Spleen (tissue), 11 donors: ENCODE results near the gene MFSD12. TPM values are rescaled to one million over a fixed set of nuclear protein-coding genes. Genes with fewer than 3 reads are reported as not detected.
"Not testable (repeated sequence)": the region's sequence is repeated elsewhere in the genome, so short reads cannot be mapped to it uniquely, and the experiment has no call there.

Experiments
- DNase-seq: peaks from one replicate; pipeline ENCODE4 v3.0.0-alpha.2; 2020
- H3K27ac ChIP-seq, 8 donors: fragments of 200-600 bp; sonication (generic) in 7 of 8; 1 replicate in 4 of 8; 2 replicates in 4 of 8; pipeline versions ENCODE4 v1.5.0 to v1.8.0; 2016 to 2021; ENCODE audit warnings: inconsistent platforms in 4 of 8, mild to moderate bottlenecking in 4 of 8, moderate library complexity in 1 of 8
- H3K27me3 ChIP-seq, 7 donors: fragments of 200-600 bp; sonication (generic) in 6 of 7; replicated peaks in 1 of 7; 1 replicate in 4 of 7; 2 replicates in 3 of 7; pipeline versions ENCODE4 v1.5.0 to v1.8.0; 2016 to 2021; ENCODE audit warnings: inconsistent platforms in 3 of 7, mild to moderate bottlenecking in 1 of 7
- H3K36me3 ChIP-seq, 6 donors: fragments of 200-600 bp; sonication (generic) in 5 of 6; 1 replicate in 4 of 6; 2 replicates in 2 of 6; pipeline versions ENCODE4 v1.5.0 to v1.8.0; 2016 to 2021; ENCODE audit warnings: inconsistent platforms in 2 of 6
- H3K4me1 ChIP-seq, 6 donors: fragments of 200-600 bp; sonication (generic) in 5 of 6; 1 replicate in 3 of 6; 2 replicates in 3 of 6; pipeline versions ENCODE4 v1.5.0 to v1.8.0; 2016 to 2021; ENCODE audit warnings: inconsistent platforms in 3 of 6
- H3K4me3 ChIP-seq, 8 donors: fragments of 200-600 bp; sonication (generic) in 7 of 8; 1 replicate in 4 of 8; 2 replicates in 4 of 8; pipeline versions ENCODE4 v1.5.0 to v1.8.0; 2016 to 2021; ENCODE audit warnings: inconsistent platforms in 4 of 8, mild to moderate bottlenecking in 4 of 8, moderate library complexity in 2 of 8
- H3K9me3 ChIP-seq, 8 donors: fragments of 200-600 bp; sonication (generic) in 7 of 8; 1 replicate in 4 of 8; 2 replicates in 4 of 8; pipeline versions ENCODE4 v1.5.0 to v1.8.0; 2016 to 2021; ENCODE audit warnings: inconsistent platforms in 4 of 8
- CTCF ChIP-seq, 11 experiments: fragments of 200-600 bp in 7 of 11; fragments of 450-650 bp in 4 of 11; sonication (generic) in 4 of 11; IDR thresholded peaks in 8 of 11; conservative IDR thresholded peaks in 3 of 11; 1 replicate in 7 of 11; 2 replicates in 4 of 11; pipeline versions ENCODE4 v1.4.0 to v1.8.0; 2016 to 2021; ENCODE audit warnings: antibody characterized with exemption in 11 of 11, inconsistent platforms in 4 of 11, mild to moderate bottlenecking in 1 of 11
- POLR2A ChIP-seq, 3 donors: fragments of 450-650 bp; IDR thresholded peaks; one replicate each; pipeline ENCODE4 v1.5.1; 2017; ENCODE audit warnings: antibody characterized with exemption in 3 of 3, mild to moderate bottlenecking in 1 of 3
- POLR2AphosphoS5 ChIP-seq, 3 donors: sonication (generic); formaldehyde crosslinking; IDR thresholded peaks; one replicate each; pipeline ENCODE4 v1.5.1; 2017; ENCODE audit warnings: antibody characterized with exemption in 3 of 3
- WGBS, 5 donors: extraction: QIAGEN DNeasy Blood & Tissue Kit in 3 of 5; methylation state at CpG; one replicate each; pipeline versions ENCODE4 v1.1.5 to v1.1.7; 2013 to 2018; 5-methylcytosine and 5-hydroxymethylcytosine counted together
- intact Hi-C: fragments of 100-400 bp; cut with DNase I; formaldehyde crosslinking; loops from one replicate; pipeline ENCODE4 v1.15.0; 2023; ENCODE audit warnings: low total_unique reads
- polyA plus RNA-seq, 3 donors: library from polyadenylated mRNA; stranded (reverse); fragments of 200-250 nt; gene quantifications; one replicate each; pipeline ENCODE4 v1.2.1, GENCODE V29; 2013
- total RNA-seq, 7 donors: library from RNA; depleted of rRNA in 3 of 7; stranded (reverse); fragments of >200 nt in 3 of 7; fragmentation: NEBNext Ultra II Directional in 4 of 7; extraction: Animal tissue kit (Norgen Biotek cat#: 25700) in 4 of 7; gene quantifications; one replicate each; pipeline versions ENCODE4 v1.1.0 to v1.2.1, GENCODE V29; 2016 to 2021
- donor health status: healthy with polysubstance abuse.
- donor health status: DM: no; HTN: no; CAD: no; lungs with moderate emphysema.
- donor health status: DM: no; HTN: no; CAD: no.
- donor health status: Bipolar disorder and iron deficiency.
- donor health status: healthy.
- donor health status: DM: no; HTN: no; CAD: no.
- donor health status: DM: yes; HTN: yes; CAD: no.

MFSD12 gene
- total and polyA plus RNA-seq, 10 donors: 31.0 to 131 (median 85.1) TPM

GRCh38 chr19:3511506-3512251, 45.7 kb downstream of the MFSD12 start:
- intact Hi-C loops: no loop called here
- H3K27ac ChIP-seq: no peak overlapping the region
- no peak for TF ChIP-seq POLR2A (IDR thresholded peaks at IDR 0.05)
- no peak for TF ChIP-seq POLR2AphosphoS5 (IDR thresholded peaks at IDR 0.05)
- TF ChIP-seq CTCF (IDR thresholded peaks at IDR 0.05 in 8 of 11, conservative IDR thresholded peaks at IDR 0.05 in 3 of 11): no peak
- no peak overlapping the region for H3K4me3 ChIP-seq
- no peak for DNase-seq
- peaks cover 18 to 100% (median 58%) of the 10 kb centered on the region in 6 donors for H3K4me1 ChIP-seq
- no peaks in the 10 kb centered on the region for H3K27me3 ChIP-seq
- peaks cover 0 to 70% (median 5%) of the 10 kb centered on the region in 6 donors for H3K36me3 ChIP-seq
- WGBS, 5 donors: 87 to 93% (median 91%) methylated on average over 22 to 26 of the region's 26 CpGs
- no peaks in the 10 kb centered on the region for H3K9me3 ChIP-seq

- Histone ChIP-seq H3K27ac (no peak overlapping the region), H3K4me1 (peaks cover 8 to 93% (median 51%) of the 10 kb centered on the region in 6 donors), H3K4me3 (no peak overlapping the region), H3K36me3 (peaks cover 0 to 70% (median 5%) of the 10 kb centered on the region in 6 donors), H3K9me3 (no peaks in the 10 kb centered on the region), H3K27me3 (no peaks in the 10 kb centered on the region)
- WGBS, 5 donors: 88 to 93% (median 92%) methylated on average over 15 to 22 of the region's 22 CpGs
- intact Hi-C loops: no loop called here
- DNase-seq: peak; percentile 69
- no peak for TF ChIP-seq POLR2A (IDR thresholded peaks at IDR 0.05)
- no peak for TF ChIP-seq CTCF (IDR thresholded peaks at IDR 0.05 in 8 of 11, conservative IDR thresholded peaks at IDR 0.05 in 3 of 11)
- no peak for TF ChIP-seq POLR2AphosphoS5 (IDR thresholded peaks at IDR 0.05)
Observed at GRCh38 chr19:3510727-3511126, 46.7 kb downstream of the MFSD12 start.

- Histone ChIP-seq H3K36me3 (peaks cover 0 to 65% (median 5%) of the 10 kb centered on the region in 6 donors), H3K9me3 (no peaks in the 10 kb centered on the region), H3K27me3 (no peaks in the 10 kb centered on the region), H3K27ac (no peak overlapping the region), H3K4me1 (peaks cover 7 to 93% (median 56%) of the 10 kb centered on the region in 6 donors), H3K4me3 (no peak overlapping the region)
- WGBS, 5 donors: 81 to 95% (median 90%) methylated on average over 12 to 15 of the region's 15 CpGs
- TF ChIP-seq POLR2A (IDR thresholded peaks at IDR 0.05): no peak
- no peak for TF ChIP-seq POLR2AphosphoS5 (IDR thresholded peaks at IDR 0.05)
- TF ChIP-seq CTCF (IDR thresholded peaks at IDR 0.05 in 8 of 11, conservative IDR thresholded peaks at IDR 0.05 in 3 of 11): no peak
- intact Hi-C loops: no loop called here
- DNase-seq: no peak
Observed at GRCh38 chr19:3509566-3509989, 47.8 kb downstream of the MFSD12 start.

GRCh38 chr19:3508771-3509535, 48.4 kb downstream of the MFSD12 start:
- Histone ChIP-seq H3K9me3 (no peaks in the 10 kb centered on the region), H3K4me1 (peaks cover 7 to 86% (median 55%) of the 10 kb centered on the region in 6 donors), H3K36me3 (peaks cover 0 to 58% (median 5%) of the 10 kb centered on the region in 6 donors), H3K27ac (no peak overlapping the region), H3K4me3 (no peak overlapping the region), H3K27me3 (no peaks in the 10 kb centered on the region)
- intact Hi-C loops: no loop called here
- 79 to 85% (median 82%) methylated on average over 18 to 23 of the region's 23 CpGs for WGBS, 5 donors
- peak; percentile 77 for DNase-seq
- TF ChIP-seq POLR2AphosphoS5 (IDR thresholded peaks at IDR 0.05) (no peak), CTCF (IDR thresholded peaks at IDR 0.05 in 8 of 11, conservative IDR thresholded peaks at IDR 0.05 in 3 of 11) (no peak)

- 91 to 95% (median 93%) methylated on average over 18 of the region's 18 CpGs for WGBS, 5 donors
- intact Hi-C loops, H3K27ac ChIP-seq, DNase-seq, H3K9me3 ChIP-seq, H3K27me3 ChIP-seq: not testable (repeated sequence)
- peaks cover 0 to 51% (median 5%) of the 10 kb centered on the region in 6 donors for H3K36me3 ChIP-seq
- H3K4me3 ChIP-seq: peak overlapping the region in 1 of 8 donors; percentile 95
- H3K4me1 ChIP-seq: peaks cover 7 to 79% (median 52%) of the 10 kb centered on the region in 6 donors
Observed at GRCh38 chr19:3508121-3508661, 49.2 kb downstream of the MFSD12 start.
